Thyroid gland (tissue), 4 donors: Measurements from ENCODE around the gene TAGLN.

Source experiments
- POLR2A ChIP-seq, 2 donors: fragments of 450-650 bp; IDR thresholded peaks; one replicate each; pipeline ENCODE4 v1.6.1; 2017; ENCODE audit warnings: antibody characterized with exemption in 2 of 2, mild to moderate bottlenecking in 2 of 2, moderate library complexity in 1 of 2
- TF ChIP-seq, protein P1 (sequence below), 6 experiments: fragments of 200-600 bp in 3 of 6; fragments of 450-650 bp in 3 of 6; sonication (generic) in 3 of 6; IDR thresholded peaks; one replicate each; pipeline ENCODE4 v1.5.1; 2016 to 2019; ENCODE audit warnings: antibody characterized with exemption in 6 of 6, mild to moderate bottlenecking in 2 of 6, inconsistent platforms in 1 of 6, moderate library complexity in 1 of 6

DNA sequence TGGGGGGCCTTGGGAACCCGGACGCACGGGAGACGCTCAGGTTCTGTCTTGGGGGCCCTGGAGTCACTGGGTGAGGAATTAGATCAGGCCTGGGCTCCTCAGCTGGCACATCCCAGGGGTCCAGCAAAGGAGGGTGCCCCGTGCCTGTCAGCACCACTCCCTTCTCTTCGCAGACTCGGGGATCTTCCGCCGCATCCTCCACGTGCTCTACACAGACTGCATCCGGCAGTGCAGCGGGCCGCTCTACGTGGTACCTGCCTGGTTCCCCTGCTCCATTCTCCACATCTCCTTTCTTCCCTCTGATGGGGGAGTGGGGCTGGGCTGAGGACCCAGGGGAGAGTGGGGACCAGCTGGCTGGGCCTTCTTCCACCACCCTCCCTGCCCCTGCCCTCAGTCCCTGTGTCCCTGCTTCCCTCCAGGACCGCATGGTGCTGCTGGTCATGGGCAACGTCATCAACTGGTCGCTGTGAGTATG is 6.7 kb upstream of the TAGLN start:
- TF ChIP-seq POLR2A (IDR thresholded peaks at IDR 0.05), result no peak
- TF ChIP-seq, protein P1, sequence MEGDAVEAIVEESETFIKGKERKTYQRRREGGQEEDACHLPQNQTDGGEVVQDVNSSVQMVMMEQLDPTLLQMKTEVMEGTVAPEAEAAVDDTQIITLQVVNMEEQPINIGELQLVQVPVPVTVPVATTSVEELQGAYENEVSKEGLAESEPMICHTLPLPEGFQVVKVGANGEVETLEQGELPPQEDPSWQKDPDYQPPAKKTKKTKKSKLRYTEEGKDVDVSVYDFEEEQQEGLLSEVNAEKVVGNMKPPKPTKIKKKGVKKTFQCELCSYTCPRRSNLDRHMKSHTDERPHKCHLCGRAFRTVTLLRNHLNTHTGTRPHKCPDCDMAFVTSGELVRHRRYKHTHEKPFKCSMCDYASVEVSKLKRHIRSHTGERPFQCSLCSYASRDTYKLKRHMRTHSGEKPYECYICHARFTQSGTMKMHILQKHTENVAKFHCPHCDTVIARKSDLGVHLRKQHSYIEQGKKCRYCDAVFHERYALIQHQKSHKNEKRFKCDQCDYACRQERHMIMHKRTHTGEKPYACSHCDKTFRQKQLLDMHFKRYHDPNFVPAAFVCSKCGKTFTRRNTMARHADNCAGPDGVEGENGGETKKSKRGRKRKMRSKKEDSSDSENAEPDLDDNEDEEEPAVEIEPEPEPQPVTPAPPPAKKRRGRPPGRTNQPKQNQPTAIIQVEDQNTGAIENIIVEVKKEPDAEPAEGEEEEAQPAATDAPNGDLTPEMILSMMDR (IDR thresholded peaks at IDR 0.05), result no peak
